Adrenal gland (tissue), 12 donors: ENCODE data around the gene PTGIS. TPM values are rescaled to one million over a fixed set of nuclear protein-coding genes. Genes with fewer than 3 reads are reported as not detected.
A peak's percentile ranks its signal among the peaks of the same experiment; 100 is the strongest.

ENCODE experiments used
- DNase-seq, 7 donors: peaks; one replicate each; pipeline ENCODE4 v3.0.0-alpha.2; 2019 to 2020
- H3K27ac ChIP-seq, 5 donors: fragments of 200-600 bp; sonication (generic) in 4 of 5; 1 replicate in 3 of 5; 2 replicates in 2 of 5; pipeline versions ENCODE4 v1.5.1 to v1.8.0; 2016 to 2020; ENCODE audit warnings: mild to moderate bottlenecking in 1 of 5
- H3K27me3 ChIP-seq: fragments of 200-600 bp; 2 replicates; pipeline ENCODE4 v1.8.0; 2021
- H3K36me3 ChIP-seq, 2 donors: fragments of 200-600 bp; replicated peaks in 1 of 2; 1 replicate in 1 of 2; 2 replicates in 1 of 2; pipeline versions ENCODE4 v1.5.1 to v1.8.0; 2018 to 2022
- H3K4me1 ChIP-seq, 2 donors: fragments of 200-600 bp; replicated peaks in 1 of 2; 1 replicate in 1 of 2; 2 replicates in 1 of 2; pipeline versions ENCODE4 v1.5.1 to v1.8.0; 2018 to 2021
- H3K4me3 ChIP-seq, 4 donors: fragments of 200-600 bp; sonication (generic) in 3 of 4; one replicate each; pipeline ENCODE4 v1.5.1; 2016 to 2018
- H3K9me3 ChIP-seq, 3 donors: fragments of 200-600 bp; sonication (generic) in 1 of 3; replicated peaks in 1 of 3; 1 replicate in 2 of 3; 2 replicates in 1 of 3; pipeline versions ENCODE4 v1.5.1 to v1.8.0; 2016 to 2021
- CTCF ChIP-seq, 6 experiments: fragments of 450-650 bp in 4 of 6; fragments of 200-600 bp in 2 of 6; sonication (generic) in 1 of 6; IDR thresholded peaks; 1 replicate in 5 of 6; 2 replicates in 1 of 6; pipeline versions ENCODE4 v1.5.1 to v1.8.0; 2016 to 2021; ENCODE audit warnings: antibody characterized with exemption in 6 of 6, mild to moderate bottlenecking in 2 of 6, moderate library complexity in 1 of 6
- POLR2A ChIP-seq, 2 donors: fragments of 450-650 bp; IDR thresholded peaks; one replicate each; pipeline ENCODE4 v1.6.1; 2017; ENCODE audit warnings: antibody characterized with exemption in 2 of 2, mild to moderate bottlenecking in 2 of 2, moderate library complexity in 1 of 2
- WGBS, 4 donors: extraction: QIAGEN DNeasy Blood & Tissue Kit in 2 of 4; methylation state at CpG; one replicate each; pipeline versions ENCODE4 v1.1.5 to v1.1.7; 2013 to 2017; 5-methylcytosine and 5-hydroxymethylcytosine counted together
- intact Hi-C, 2 donors: fragments of 100-400 bp; cut with DNase I; formaldehyde crosslinking; loops; one replicate each; pipeline versions ENCODE4 v1.14.1 to v1.15.0; 2022 to 2023
- polyA plus RNA-seq, 3 donors: library from polyadenylated mRNA; stranded (reverse); fragments of 200-250 nt in 2 of 3; fragments of 350-450 nt in 1 of 3; fragmentation: Illumina TruSeq in 1 of 3; extraction: RNeasy Lipid Tissue Mini Kit (QIAGEN cat#74804) in 1 of 3; gene quantifications; one replicate each; pipeline ENCODE4 v1.2.3, GENCODE V29; 2013 to 2014
- total RNA-seq, 9 donors: library from RNA; depleted of rRNA in 4 of 9; stranded (reverse); fragments of >200 nt in 4 of 9; fragments of 120-200 nt in 1 of 9; fragmentation: NEBNext Ultra II Directional in 1 of 9; extraction: Animal tissue kit (Norgen Biotek cat#: 25700) in 1 of 9; gene quantifications; one replicate each; pipeline versions ENCODE4 v1.1.0 to v1.2.4, GENCODE V29; 2013 to 2023
- donor health status: healthy with polysubstance abuse.
- donor health status: Bipolar disorder and iron deficiency.
- donor health status: DM: yes; HTN: yes; CAD: no.
- donor health status: DM: no; HTN: no; CAD: no.
- donor health status: DM: no; HTN: no; CAD: no.
- donor health status: DM: yes; HTN: yes; CAD: no.

The PTGIS gene
- total and polyA plus RNA-seq, 12 donors, result 3.5 to 34.2 (median 8.0) TPM

GRCh38 chr20:49513009-49513408, 54.9 kb downstream of the PTGIS start:
- no peak for TF ChIP-seq POLR2A (IDR thresholded peaks at IDR 0.05)
- TF ChIP-seq CTCF (IDR thresholded peaks at IDR 0.05), result no peak
- Histone ChIP-seq H3K27me3 (no peaks in the 10 kb centered on the region), H3K4me3 (no peak overlapping the region), H3K27ac (no peak overlapping the region), H3K36me3 (no peaks in the 10 kb centered on the region), H3K9me3 (no peaks in the 10 kb centered on the region), H3K4me1 (no peaks in the 10 kb centered on the region)
- 83 to 89% (median 84%) methylated on average over 10 to 11 of the region's 11 CpGs for WGBS, 4 donors
- no peak for DNase-seq
- intact Hi-C loops, result no loop called here

- no peak overlapping the region for H3K4me3 ChIP-seq
- intact Hi-C loops, result no loop called here
- no peaks in the 10 kb centered on the region for H3K4me1 ChIP-seq
- DNase-seq, result no peak
- H3K9me3 ChIP-seq, result no peaks in the 10 kb centered on the region
- H3K27me3 ChIP-seq, result no peaks in the 10 kb centered on the region
- 69 to 76% (median 73%) methylated on average over 2 of the region's 2 CpGs for WGBS, 4 donors
- H3K36me3 ChIP-seq, result no peaks in the 10 kb centered on the region
- no peak overlapping the region for H3K27ac ChIP-seq
- TF ChIP-seq CTCF (IDR thresholded peaks at IDR 0.05) (no peak), POLR2A (IDR thresholded peaks at IDR 0.05) (no peak)
Measured at GRCh38 chr20:49511788-49512525, 56.0 kb downstream of the PTGIS start.

DNA sequence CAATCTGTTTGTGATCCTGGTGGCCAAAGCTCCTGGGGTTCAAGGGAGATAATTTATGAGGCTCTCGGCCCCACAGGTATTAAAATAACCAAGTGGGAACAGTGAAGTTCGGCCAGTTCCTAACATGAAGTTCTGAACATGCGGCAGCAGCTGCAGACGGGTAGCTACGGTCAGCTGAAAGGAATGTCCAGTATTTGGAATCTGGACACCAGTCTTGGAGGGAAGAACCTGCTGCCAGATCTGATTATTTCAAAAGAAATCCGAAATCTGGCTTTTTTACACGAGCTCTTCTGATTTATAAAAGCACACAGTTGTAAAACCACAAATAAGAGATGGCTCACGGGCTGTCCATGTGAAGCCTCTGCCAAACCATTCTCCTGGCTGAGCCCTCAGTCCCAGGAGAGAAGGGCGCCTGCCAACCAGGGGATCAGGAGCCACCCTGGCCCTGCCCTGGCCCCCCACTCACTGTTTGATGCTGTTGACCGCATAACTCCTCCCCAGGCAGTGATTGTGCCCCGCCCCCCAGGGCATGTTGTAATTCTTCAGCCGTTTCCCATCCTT, 57.3 kb downstream of the PTGIS start:
- intact Hi-C loops, result no loop called here
- no peak overlapping the region for H3K4me3 ChIP-seq
- H3K36me3 ChIP-seq, result no peaks in the 10 kb centered on the region
- no peaks in the 10 kb centered on the region for H3K9me3 ChIP-seq
- H3K4me1 ChIP-seq, result peaks cover 0 to 3% of the 10 kb centered on the region in 2 donors
- H3K27ac ChIP-seq, result peak overlapping the region in 1 of 5 donors; percentile 63
- WGBS, 4 donors, result 42 to 49% (median 45%) methylated on average over 9 to 12 of the region's 12 CpGs
- H3K27me3 ChIP-seq, result peaks cover 1% of the 10 kb centered on the region
- DNase-seq, result peak in 3 of 7 donors; percentile 9 to 26 (median 13)
- TF ChIP-seq POLR2A (IDR thresholded peaks at IDR 0.05), result no peak
- TF ChIP-seq CTCF (IDR thresholded peaks at IDR 0.05), result no peak

GRCh38 chr20:49508435-49509199, 59.3 kb downstream of the PTGIS start:
- Histone ChIP-seq H3K4me1 (peaks cover 0 to 8% of the 10 kb centered on the region in 2 donors), H3K9me3 (no peaks in the 10 kb centered on the region), H3K36me3 (no peaks in the 10 kb centered on the region), H3K4me3 (no peak overlapping the region), H3K27ac (no peak overlapping the region), H3K27me3 (peaks cover 7% of the 10 kb centered on the region)
- DNase-seq, result no peak
- 49 to 51% (median 50%) methylated on average over 14 of the region's 14 CpGs for WGBS, 4 donors
- TF ChIP-seq POLR2A (IDR thresholded peaks at IDR 0.05), result no peak
- TF ChIP-seq CTCF (IDR thresholded peaks at IDR 0.05), result peak in 5 of 6 experiments; percentile 42 to 71 (median 56)
- intact Hi-C loops, result no loop called here
